GM10248 (cell line): Measurements from ENCODE around the gene C9orf85.

Experiments used
- CTCF ChIA-PET: fragments of 300-600 bp; sonication (Branson Sonifier 250); formaldehyde crosslinking; extraction: SDS; loops from one replicate; lab custom pipeline; 2021; ENCODE audit warnings: antibody characterized with exemption; lab: Yijun Ruan, JAX
- POLR2A ChIA-PET: fragments of 350-650 bp; sonication (Branson Sonifier 250); formaldehyde crosslinking; extraction: SDS; loops from one replicate; lab custom pipeline; 2020; ENCODE audit warnings: antibody characterized with exemption; lab: Yijun Ruan, JAX
- DNase-seq: peaks from one replicate; pipeline ENCODE4 v3.0.0; 2012; ENCODE audit errors: extremely low spot score
- CTCF ChIP-seq: IDR thresholded peaks from 2 replicates; pipeline ENCODE4 v1.5.1; 2012; ENCODE audit warnings: mild to moderate bottlenecking, low read depth; ENCODE audit errors: extremely low read depth, missing control alignments, control extremely low read depth

The C9orf85 gene

GRCh38 chr9:71931166-71931565 lies 19.7 kb downstream of the C9orf85 start:
- no peak for TF ChIP-seq CTCF
- DNase-seq: no peak
- CTCF ChIA-PET: interaction anchor here (0.8 to 2.5 kb wide), 3 partner anchors 14 to 43 kb away, joined by 3 to 10 read pairs (median 3); no protein-coding TSS in a partner anchor
- POLR2A ChIA-PET: no interaction called here

GRCh38 chr9:71936066-71936465 lies 24.6 kb downstream of the C9orf85 start:
- TF ChIP-seq CTCF: no peak
- ChIA-PET CTCF (interaction anchor here (1.3 kb wide), 1 partner anchor 10 kb away, joined by 4 read pairs; no protein-coding TSS in a partner anchor), POLR2A (no interaction called here)
- no peak for DNase-seq

- no peak for TF ChIP-seq CTCF
- CTCF ChIA-PET: interaction anchor here (1.3 kb wide), 1 partner anchor 11 kb away, joined by 4 read pairs; no protein-coding TSS in a partner anchor
Measured at GRCh38 chr9:71937070-71937625, 25.7 kb downstream of the C9orf85 start.

GRCh38 chr9:71937898-71938297 lies 26.5 kb downstream of the C9orf85 start:
- ChIA-PET POLR2A (no interaction called here), CTCF (interaction anchor here (0.7 kb wide), 1 partner anchor 12 kb away, joined by 4 read pairs; no protein-coding TSS in a partner anchor)
- no peak for DNase-seq
- no peak for TF ChIP-seq CTCF

More at GRCh38 chr9:71937070-71937625, 25.7 kb downstream of the C9orf85 start:
- POLR2A ChIA-PET: no interaction called here
- DNase-seq: no peak

- POLR2A ChIA-PET: no interaction called here
- CTCF ChIA-PET: interaction anchor here (2.7 kb wide), 1 partner anchor 13 kb away, joined by 8 read pairs; no protein-coding TSS in a partner anchor
- TF ChIP-seq CTCF: no peak
- DNase-seq: no peak
Measured at GRCh38 chr9:71941060-71941568, 29.7 kb downstream of the C9orf85 start.

- CTCF ChIA-PET: interaction anchor here (2.7 kb wide), 1 partner anchor 12 kb away, joined by 8 read pairs; no protein-coding TSS in a partner anchor
- POLR2A ChIA-PET: no interaction called here
- DNase-seq: no peak
- TF ChIP-seq CTCF: no peak
Measured at GRCh38 chr9:71941998-71942567, 30.6 kb downstream of the C9orf85 start.
